NCI-H1105 treated with DMSO at 0.1 percent for 48 hours (cell line): Measurements from ENCODE around the gene FAM117A.
"Not testable (repeated sequence)": the region's sequence is repeated elsewhere in the genome, so short reads cannot be mapped to it uniquely, and the experiment has no call there.

ENCODE experiments used
- DNase-seq: peaks from one replicate; lab custom pipeline; 2025; lab: John Stamatoyannopoulos, UW

FAM117A gene

GRCh38 chr17:49762151-49762941, 1.6 kb downstream of the FAM117A start:
- DNase-seq, result no peak

GRCh38 chr17:49760932-49761558, 2.9 kb downstream of the FAM117A start:
- no peak for DNase-seq

GRCh38 chr17:49760296-49760695, 3.6 kb downstream of the FAM117A start:
- DNase-seq, result no peak

GRCh38 chr17:49759203-49759602, 4.7 kb downstream of the FAM117A start:
- DNase-seq, result no peak

- not testable (repeated sequence) for DNase-seq
These were observed 5.4 kb downstream of the FAM117A start for GRCh38 chr17:49758464-49759010.

- no peak for DNase-seq
These were observed 6.7 kb downstream of the FAM117A start for GRCh38 chr17:49757151-49757777.

GRCh38 chr17:49756323-49757150, 7.4 kb downstream of the FAM117A start:
- no peak for DNase-seq

GRCh38 chr17:49755663-49756283, 8.2 kb downstream of the FAM117A start:
- no peak for DNase-seq

- no peak for DNase-seq
These were observed 10.0 kb downstream of the FAM117A start for GRCh38 chr17:49753959-49754391.

GRCh38 chr17:49752508-49752907, 11.4 kb downstream of the FAM117A start:
- no peak for DNase-seq

GRCh38 chr17:49749730-49750129, 14.2 kb downstream of the FAM117A start:
- DNase-seq, result no peak

- no peak for DNase-seq
These were observed 15.1 kb downstream of the FAM117A start for GRCh38 chr17:49748791-49749190.

GRCh38 chr17:49748223-49748622, 15.7 kb downstream of the FAM117A start:
- no peak for DNase-seq

- DNase-seq, result no peak
These were observed 16.3 kb downstream of the FAM117A start for GRCh38 chr17:49747632-49748031.

GRCh38 chr17:49746791-49747490, 17.0 kb downstream of the FAM117A start:
- no peak for DNase-seq

- no peak for DNase-seq
These were observed 18.5 kb downstream of the FAM117A start for GRCh38 chr17:49745175-49746139.

GRCh38 chr17:49742166-49742638, 21.7 kb downstream of the FAM117A start:
- no peak for DNase-seq

- no peak for DNase-seq
These were observed 22.2 kb downstream of the FAM117A start for GRCh38 chr17:49741692-49742076.

GRCh38 chr17:49741009-49741691, 22.8 kb downstream of the FAM117A start:
- no peak for DNase-seq
